ENCODE results near the gene KLHL29.

The KLHL29 gene

DNA sequence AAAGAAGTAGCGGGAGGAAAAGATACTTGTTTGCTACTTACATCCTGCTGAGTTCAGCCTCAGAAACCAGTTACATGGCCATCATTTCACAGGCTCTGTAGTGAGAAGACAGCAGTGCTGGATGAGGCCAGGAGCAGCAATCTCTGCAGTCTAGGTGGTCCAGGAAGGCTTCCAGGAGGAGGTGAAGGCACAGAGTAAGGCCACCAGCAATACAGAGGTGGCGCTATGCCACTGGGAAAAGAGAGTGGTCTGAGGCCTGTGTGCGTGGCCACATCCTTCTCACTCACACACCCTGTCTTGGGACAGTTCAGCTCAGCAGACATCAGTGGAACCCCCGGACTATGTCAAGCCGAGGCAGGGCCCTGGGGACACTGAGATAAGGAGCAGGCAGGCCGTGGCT is 162.7 kb downstream of the KLHL29 start:
- Histone ChIP-seq H3F3A (ENCODE audit: control insufficient read depth, insufficient read depth) (no peaks in the 10 kb centered on the region), H3K27me3 (ENCODE audit: control insufficient read depth, low read length) (0 out of 2 replicates have a peak, but pooled peaks cover under 1% of the 10 kb centered on the region), H3K4me2 (ENCODE audit: low read length) (no peak overlapping the region), H4K20me1 (ENCODE audit: control insufficient read depth, insufficient read depth, low read depth, low read length) (no peaks in the 10 kb centered on the region), H3K36me3 (ENCODE audit: control insufficient read depth, low read length) (no peaks in the 10 kb centered on the region), H3K9me2 (replicated peaks; ENCODE audit: control insufficient read depth, low read length) (no peaks in the 10 kb centered on the region), H3K79me2 (ENCODE audit: control insufficient read depth, low read length) (no peaks in the 10 kb centered on the region), H3K27ac (ENCODE audit: low read depth, low read length) (no peak overlapping the region), H3K4me1 (ENCODE audit: control insufficient read depth, low read length) (no peaks in the 10 kb centered on the region), H3K9me3 (ENCODE audit: control insufficient read depth, insufficient read depth, low read length) (no peaks in the 10 kb centered on the region), H3K4me3 (ENCODE audit: low read length) (no peak overlapping the region)
- TF ChIP-seq, protein P1, sequence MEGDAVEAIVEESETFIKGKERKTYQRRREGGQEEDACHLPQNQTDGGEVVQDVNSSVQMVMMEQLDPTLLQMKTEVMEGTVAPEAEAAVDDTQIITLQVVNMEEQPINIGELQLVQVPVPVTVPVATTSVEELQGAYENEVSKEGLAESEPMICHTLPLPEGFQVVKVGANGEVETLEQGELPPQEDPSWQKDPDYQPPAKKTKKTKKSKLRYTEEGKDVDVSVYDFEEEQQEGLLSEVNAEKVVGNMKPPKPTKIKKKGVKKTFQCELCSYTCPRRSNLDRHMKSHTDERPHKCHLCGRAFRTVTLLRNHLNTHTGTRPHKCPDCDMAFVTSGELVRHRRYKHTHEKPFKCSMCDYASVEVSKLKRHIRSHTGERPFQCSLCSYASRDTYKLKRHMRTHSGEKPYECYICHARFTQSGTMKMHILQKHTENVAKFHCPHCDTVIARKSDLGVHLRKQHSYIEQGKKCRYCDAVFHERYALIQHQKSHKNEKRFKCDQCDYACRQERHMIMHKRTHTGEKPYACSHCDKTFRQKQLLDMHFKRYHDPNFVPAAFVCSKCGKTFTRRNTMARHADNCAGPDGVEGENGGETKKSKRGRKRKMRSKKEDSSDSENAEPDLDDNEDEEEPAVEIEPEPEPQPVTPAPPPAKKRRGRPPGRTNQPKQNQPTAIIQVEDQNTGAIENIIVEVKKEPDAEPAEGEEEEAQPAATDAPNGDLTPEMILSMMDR (IDR thresholded peaks at IDR 0.05; ENCODE audit: low read depth, low read length, poor library complexity, severe bottlenecking), result no peak
- no peak for TF ChIP-seq EZH2phosphoT487 (IDR thresholded peaks at IDR 0.05; ENCODE audit: borderline replicate concordance, low read length)

DNA sequence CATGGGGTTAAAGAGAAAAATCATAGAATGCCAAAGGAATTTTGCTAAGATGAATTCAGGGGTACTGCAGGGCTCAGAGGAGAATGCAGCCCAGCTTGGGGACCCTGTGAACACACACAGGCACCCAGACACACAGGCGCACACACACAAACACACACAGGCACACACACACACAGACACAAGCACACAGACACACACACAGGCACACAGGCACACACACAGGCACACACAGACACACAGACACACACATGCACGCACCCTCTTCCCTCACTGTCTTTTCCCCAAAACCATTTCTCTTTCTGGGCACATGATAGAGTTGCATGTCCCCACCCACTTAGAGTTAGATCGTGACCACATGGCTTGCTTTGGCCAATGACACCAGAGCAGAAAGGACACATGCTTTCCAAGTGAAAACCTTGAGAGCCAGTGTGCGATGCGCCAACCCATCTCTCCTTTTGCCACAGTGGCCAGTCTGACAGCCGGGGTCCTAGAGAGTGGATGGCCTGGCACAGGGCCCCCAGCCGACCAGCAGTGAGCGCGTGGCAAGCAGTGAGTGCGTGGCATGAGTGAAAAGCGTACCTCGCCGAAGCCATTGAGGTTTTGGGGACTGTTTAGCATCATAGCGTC is 163.3 kb downstream of the KLHL29 start:
- H3K9me3 ChIP-seq (ENCODE audit: control insufficient read depth, insufficient read depth, low read length), result no peaks in the 10 kb centered on the region
- H4K20me1 ChIP-seq (ENCODE audit: control insufficient read depth, insufficient read depth, low read depth, low read length), result no peaks in the 10 kb centered on the region
- H3K4me1 ChIP-seq (ENCODE audit: control insufficient read depth, low read length), result no peaks in the 10 kb centered on the region
- no peak overlapping the region for H3K4me3 ChIP-seq (ENCODE audit: low read length)
- H3K27me3 ChIP-seq (ENCODE audit: control insufficient read depth, low read length), result no peaks in the 10 kb centered on the region
- H3K4me2 ChIP-seq (ENCODE audit: low read length), result no peak overlapping the region
- H3K9me2 ChIP-seq (replicated peaks; ENCODE audit: control insufficient read depth, low read length), result no peaks in the 10 kb centered on the region
- TF ChIP-seq, protein P1 (IDR thresholded peaks at IDR 0.05; ENCODE audit: low read depth, low read length, poor library complexity, severe bottlenecking), result no peak
- no peak for TF ChIP-seq EZH2phosphoT487 (IDR thresholded peaks at IDR 0.05; ENCODE audit: borderline replicate concordance, low read length)
- no peak overlapping the region for H3K27ac ChIP-seq (ENCODE audit: low read depth, low read length)
- H3K36me3 ChIP-seq (ENCODE audit: control insufficient read depth, low read length), result no peaks in the 10 kb centered on the region
- no peaks in the 10 kb centered on the region for H3F3A ChIP-seq (ENCODE audit: control insufficient read depth, insufficient read depth)
- no peaks in the 10 kb centered on the region for H3K79me2 ChIP-seq (ENCODE audit: control insufficient read depth, low read length)

DNA sequence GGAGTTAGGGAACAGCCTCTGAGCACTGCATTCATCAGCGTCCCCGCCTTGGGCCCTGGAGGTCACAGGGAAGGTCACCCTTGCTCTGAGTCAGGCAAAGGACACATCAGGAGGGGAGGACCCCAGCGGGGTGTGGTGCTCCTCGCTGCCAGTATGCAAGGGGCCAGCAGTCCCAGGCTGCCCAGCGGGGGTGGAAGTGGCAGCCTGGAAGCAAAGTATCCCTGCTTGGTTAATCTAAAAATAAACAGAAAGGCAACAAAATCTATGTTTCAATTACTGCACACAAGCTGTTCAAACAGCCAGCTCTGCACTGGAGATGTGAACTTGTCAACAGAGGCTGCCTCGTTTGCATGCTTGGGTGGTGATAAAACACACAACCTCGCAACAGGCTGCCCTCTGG is 164.1 kb downstream of the KLHL29 start:
- no peak overlapping the region for H3K4me2 ChIP-seq (ENCODE audit: low read length)

More for the DNA sequence above, 164.1 kb downstream of the KLHL29 start:
- H3K9me2 ChIP-seq (replicated peaks; ENCODE audit: control insufficient read depth, low read length), result no peaks in the 10 kb centered on the region
- no peaks in the 10 kb centered on the region for H3K27me3 ChIP-seq (ENCODE audit: control insufficient read depth, low read length)
- no peaks in the 10 kb centered on the region for H3F3A ChIP-seq (ENCODE audit: control insufficient read depth, insufficient read depth)
- no peaks in the 10 kb centered on the region for H3K36me3 ChIP-seq (ENCODE audit: control insufficient read depth, low read length)
- H4K20me1 ChIP-seq (ENCODE audit: control insufficient read depth, insufficient read depth, low read depth, low read length), result no peaks in the 10 kb centered on the region
- no peaks in the 10 kb centered on the region for H3K79me2 ChIP-seq (ENCODE audit: control insufficient read depth, low read length)
- H3K4me3 ChIP-seq (ENCODE audit: low read length), result no peak overlapping the region
- no peaks in the 10 kb centered on the region for H3K9me3 ChIP-seq (ENCODE audit: control insufficient read depth, insufficient read depth, low read length)
- no peak overlapping the region for H3K27ac ChIP-seq (ENCODE audit: low read depth, low read length)
- H3K4me1 ChIP-seq (ENCODE audit: control insufficient read depth, low read length), result no peaks in the 10 kb centered on the region
- TF ChIP-seq EZH2phosphoT487 (IDR thresholded peaks at IDR 0.05; ENCODE audit: borderline replicate concordance, low read length), result no peak
- TF ChIP-seq, protein P1 (IDR thresholded peaks at IDR 0.05; ENCODE audit: low read depth, low read length, poor library complexity, severe bottlenecking), result no peak
